BLaER1 treated with 17β-estradiol and CSF1 and Interleukin-3, amounts not matched to agents 10 nM and 100 nM (cell line): ENCODE data around the gene MGAT5.

Experiments used
- H3K27ac ChIP-seq, 11 experiments: shearing (Covaris generic); formaldehyde crosslinking; 2 replicates each; pipeline ENCODE4 v1.8.1; 2022
- H3K27me3 ChIP-seq, 11 experiments: shearing (Covaris generic); formaldehyde crosslinking; 2 replicates each; pipeline ENCODE4 v1.8.1; 2022
- H3K36me3 ChIP-seq, 11 experiments: shearing (Covaris generic); formaldehyde crosslinking; 2 replicates each; pipeline ENCODE4 v1.8.1; 2022
- H3K4me1 ChIP-seq, 10 experiments: shearing (Covaris generic); formaldehyde crosslinking; 2 replicates each; pipeline ENCODE4 v1.8.1; 2022
- H3K4me2 ChIP-seq, 11 experiments: shearing (Covaris generic); formaldehyde crosslinking; 2 replicates each; pipeline ENCODE4 v1.8.1; 2022
- H3K4me3 ChIP-seq, 10 experiments: shearing (Covaris generic); formaldehyde crosslinking; 2 replicates each; pipeline ENCODE4 v1.8.1; 2022
- H3K9ac ChIP-seq, 11 experiments: shearing (Covaris generic); formaldehyde crosslinking; 2 replicates each; pipeline ENCODE4 v1.8.1; 2022
- H3K9me3 ChIP-seq, 11 experiments: shearing (Covaris generic); formaldehyde crosslinking; replicated peaks in 1 of 11; 2 replicates each; pipeline ENCODE4 v1.8.1; 2022
- H4K20me1 ChIP-seq, 11 experiments: shearing (Covaris generic); formaldehyde crosslinking; 2 replicates each; pipeline ENCODE4 v1.8.1; 2022
- Cebpa-rat ChIP-seq, 11 experiments: shearing (Covaris generic); IDR thresholded peaks; 2 replicates each; pipeline ENCODE4 v1.8.1; 2022

Gene MGAT5

GRCh38 chr2:134347756-134348155 is 93.9 kb downstream of the MGAT5 start:
- Histone ChIP-seq H4K20me1 (peaks cover 0 to 6% (median 0%) of the 10 kb centered on the region in 11 experiments; a peak in 1 of 22 replicates), H3K27ac (no peak overlapping the region), H3K4me1 (peaks cover 0 to 7% (median 0%) of the 10 kb centered on the region in 10 experiments; a peak in 1 of 20 replicates), H3K9me3 (0 out of 22 replicates have a peak, but pooled peaks cover 0 to 3% (median 0%) of the 10 kb centered on the region in 11 experiments), H3K27me3 (no peaks in the 10 kb centered on the region), H3K9ac (no peak overlapping the region), H3K4me3 (no peak overlapping the region), H3K4me2 (no peak overlapping the region), H3K36me3 (peaks cover 87 to 100% (median 99%) of the 10 kb centered on the region in 11 experiments)
- TF ChIP-seq Cebpa-rat (IDR thresholded peaks at IDR 0.05) = no peak

DNA sequence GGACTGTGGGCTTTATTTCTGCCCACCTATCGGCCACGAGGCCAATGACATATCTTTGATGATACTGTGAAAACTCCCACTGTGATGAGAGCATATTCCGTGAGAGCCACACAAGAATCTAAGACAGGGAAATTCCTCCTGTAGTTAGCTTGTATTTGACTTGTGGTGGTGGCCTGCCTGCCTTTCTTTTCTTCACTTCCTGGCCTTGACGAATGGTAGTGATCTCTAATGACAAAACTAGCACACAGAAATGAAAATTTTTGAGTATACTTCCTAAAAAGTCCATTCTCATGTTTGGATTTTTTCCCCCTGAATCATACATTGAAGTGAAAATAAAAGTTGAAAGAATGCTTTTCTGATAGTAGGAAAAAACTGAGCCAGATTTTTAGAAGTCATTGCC is 94.4 kb downstream of the MGAT5 start:
- H3K27ac ChIP-seq = no peak overlapping the region
- 0 out of 22 replicates have a peak, but pooled peaks cover 0 to 3% (median 0%) of the 10 kb centered on the region in 11 experiments for H3K9me3 ChIP-seq
- H4K20me1 ChIP-seq = peaks cover 0 to 6% (median 0%) of the 10 kb centered on the region in 11 experiments; a peak in 1 of 22 replicates
- no peaks in the 10 kb centered on the region for H3K27me3 ChIP-seq
- no peak for TF ChIP-seq Cebpa-rat (IDR thresholded peaks at IDR 0.05)
- no peak overlapping the region for H3K9ac ChIP-seq
- H3K36me3 ChIP-seq = peaks cover 87 to 100% (median 99%) of the 10 kb centered on the region in 11 experiments
- H3K4me1 ChIP-seq = peaks cover 0 to 7% (median 0%) of the 10 kb centered on the region in 10 experiments; a peak in 1 of 20 replicates
- H3K4me2 ChIP-seq = no peak overlapping the region
- H3K4me3 ChIP-seq = no peak overlapping the region

DNA sequence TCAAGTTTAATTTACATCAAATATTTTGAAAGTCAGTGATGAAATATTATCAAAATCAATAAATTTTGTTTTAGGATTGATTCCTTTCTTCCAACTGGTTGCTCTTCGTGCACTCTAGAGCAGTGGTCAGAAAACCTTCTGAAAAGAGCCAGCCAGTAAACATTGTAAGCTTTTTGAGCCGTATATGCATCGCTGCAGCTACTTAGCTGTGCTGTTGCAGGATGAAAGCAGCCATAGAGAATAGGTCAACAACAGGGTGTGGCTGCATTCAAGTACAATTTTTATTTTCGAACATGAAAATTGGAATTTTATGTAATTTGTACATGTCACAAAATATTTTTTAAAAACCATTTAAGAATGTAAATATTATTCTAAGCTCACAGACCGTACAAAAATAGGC is 94.9 kb downstream of the MGAT5 start:
- Histone ChIP-seq H3K27ac (no peak overlapping the region), H3K9ac (no peak overlapping the region), H3K4me1 (peaks cover 0 to 7% (median 0%) of the 10 kb centered on the region in 10 experiments; a peak in 1 of 20 replicates), H3K36me3 (peaks cover 87 to 100% (median 99%) of the 10 kb centered on the region in 11 experiments), H3K4me2 (no peak overlapping the region), H4K20me1 (peaks cover 0 to 6% (median 0%) of the 10 kb centered on the region in 11 experiments; a peak in 1 of 22 replicates), H3K27me3 (no peaks in the 10 kb centered on the region), H3K4me3 (no peak overlapping the region), H3K9me3 (0 out of 22 replicates have a peak, but pooled peaks cover 0 to 3% (median 0%) of the 10 kb centered on the region in 11 experiments)
- no peak for TF ChIP-seq Cebpa-rat (IDR thresholded peaks at IDR 0.05)

DNA sequence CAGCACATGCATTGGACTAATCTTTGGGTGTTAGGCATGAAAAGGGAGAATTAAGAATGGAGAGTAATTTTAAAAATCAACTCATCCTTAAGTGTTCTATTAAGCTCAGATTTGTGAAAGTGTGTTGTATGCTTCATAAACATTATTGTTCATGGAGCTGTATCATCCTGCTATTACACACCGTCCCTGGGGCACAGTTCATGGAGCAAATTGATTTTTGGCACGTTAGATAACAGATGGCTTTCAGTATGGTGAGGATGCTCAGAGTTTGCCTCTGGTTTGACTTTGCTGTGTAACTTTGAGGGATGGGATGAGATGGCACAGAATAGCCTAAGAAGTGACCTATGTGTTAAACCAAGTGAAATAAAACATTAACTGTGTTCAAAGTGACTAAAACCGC is 97.1 kb downstream of the MGAT5 start:
- no peak overlapping the region for H3K9ac ChIP-seq
- no peak for TF ChIP-seq Cebpa-rat (IDR thresholded peaks at IDR 0.05)
- H3K4me3 ChIP-seq = no peak overlapping the region
- H3K4me1 ChIP-seq = peaks cover 0 to 7% (median 0%) of the 10 kb centered on the region in 10 experiments; a peak in 1 of 20 replicates
- H3K9me3 ChIP-seq = 0 out of 22 replicates have a peak, but pooled peaks cover 0 to 3% (median 0%) of the 10 kb centered on the region in 11 experiments
- H3K27me3 ChIP-seq = no peaks in the 10 kb centered on the region
- H4K20me1 ChIP-seq = peaks cover 0 to 4% (median 0%) of the 10 kb centered on the region in 11 experiments; a peak in 1 of 22 replicates
- H3K4me2 ChIP-seq = no peak overlapping the region
- H3K36me3 ChIP-seq = peaks cover 81 to 100% (median 99%) of the 10 kb centered on the region in 11 experiments
- no peak overlapping the region for H3K27ac ChIP-seq

- Histone ChIP-seq H3K4me1 (peaks cover 0 to 7% (median 0%) of the 10 kb centered on the region in 10 experiments; a peak in 1 of 20 replicates), H3K9me3 (0 out of 22 replicates have a peak, but pooled peaks cover 0 to 3% (median 0%) of the 10 kb centered on the region in 11 experiments), H3K9ac (no peak overlapping the region), H3K4me2 (no peak overlapping the region), H3K27ac (no peak overlapping the region), H3K36me3 (peaks cover 79 to 100% (median 99%) of the 10 kb centered on the region in 11 experiments), H3K4me3 (no peak overlapping the region), H3K27me3 (no peaks in the 10 kb centered on the region), H4K20me1 (peaks cover 0 to 3% (median 0%) of the 10 kb centered on the region in 11 experiments; a peak in 1 of 22 replicates)
- TF ChIP-seq Cebpa-rat (IDR thresholded peaks at IDR 0.05) = no peak
These were observed 98.0 kb downstream of the MGAT5 start for GRCh38 chr2:134351899-134352298.

DNA sequence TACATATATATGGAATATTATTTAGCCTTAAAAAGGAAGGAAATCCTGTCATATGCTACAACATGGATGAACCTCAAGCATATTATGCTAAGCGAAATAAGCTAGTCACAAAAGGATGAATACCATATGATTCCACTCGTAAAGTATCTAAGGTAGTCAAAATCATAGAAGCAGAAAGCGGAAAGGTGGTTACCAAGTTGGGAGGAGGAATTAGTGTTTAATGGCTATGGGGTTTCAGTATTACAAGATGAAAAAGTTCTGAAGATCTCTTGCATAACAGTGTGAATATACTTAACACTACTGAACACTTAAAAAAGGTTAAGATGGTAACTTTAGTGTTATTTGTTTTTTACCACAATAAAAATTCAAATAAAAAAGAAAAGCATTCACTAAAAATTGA is 99.0 kb downstream of the MGAT5 start:
- H3K9me3 ChIP-seq = 0 out of 22 replicates have a peak, but pooled peaks cover 0 to 3% (median 0%) of the 10 kb centered on the region in 11 experiments
- peaks cover 0 to 3% (median 0%) of the 10 kb centered on the region in 11 experiments; a peak in 1 of 22 replicates for H4K20me1 ChIP-seq
- no peak overlapping the region for H3K27ac ChIP-seq
- H3K4me2 ChIP-seq = no peak overlapping the region
- H3K9ac ChIP-seq = no peak overlapping the region
- H3K4me3 ChIP-seq = no peak overlapping the region
- H3K4me1 ChIP-seq = 0 out of 20 replicates have a peak, but pooled peaks cover 0 to 4% (median 0%) of the 10 kb centered on the region in 10 experiments
- H3K36me3 ChIP-seq = peaks cover 80 to 100% (median 99%) of the 10 kb centered on the region in 11 experiments
- H3K27me3 ChIP-seq = no peaks in the 10 kb centered on the region
- TF ChIP-seq Cebpa-rat (IDR thresholded peaks at IDR 0.05) = no peak

DNA sequence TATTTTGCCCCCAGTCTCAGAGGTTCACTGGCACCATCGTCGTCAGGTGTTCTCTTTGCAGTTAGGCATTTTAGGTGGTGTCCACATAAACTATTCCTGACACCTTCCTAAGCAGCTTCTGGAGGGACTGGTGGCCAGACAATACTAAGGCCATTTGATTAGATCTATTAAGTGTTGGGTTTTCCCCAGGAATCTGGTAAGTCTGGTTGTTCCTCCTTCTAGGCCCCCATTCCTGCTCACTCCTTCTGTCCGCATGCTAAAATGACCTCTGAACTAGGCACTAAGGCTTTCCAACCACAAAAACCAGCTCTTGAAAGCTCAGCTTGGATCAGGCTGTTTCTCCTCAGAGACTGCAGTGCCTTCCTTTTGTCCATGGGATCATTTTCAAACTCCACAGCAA is 100.7 kb downstream of the MGAT5 start:
- no peak overlapping the region for H3K4me2 ChIP-seq
- TF ChIP-seq Cebpa-rat (IDR thresholded peaks at IDR 0.05) = no peak
- H3K4me1 ChIP-seq = no peaks in the 10 kb centered on the region
- peaks cover 75 to 100% (median 99%) of the 10 kb centered on the region in 11 experiments for H3K36me3 ChIP-seq
- H3K9ac ChIP-seq = no peak overlapping the region
- H3K27me3 ChIP-seq = no peaks in the 10 kb centered on the region
- H3K9me3 ChIP-seq = no peaks in the 10 kb centered on the region
- no peak overlapping the region for H3K27ac ChIP-seq
- H4K20me1 ChIP-seq = peaks cover 0 to 3% (median 0%) of the 10 kb centered on the region in 11 experiments; a peak in 1 of 22 replicates
- no peak overlapping the region for H3K4me3 ChIP-seq

DNA sequence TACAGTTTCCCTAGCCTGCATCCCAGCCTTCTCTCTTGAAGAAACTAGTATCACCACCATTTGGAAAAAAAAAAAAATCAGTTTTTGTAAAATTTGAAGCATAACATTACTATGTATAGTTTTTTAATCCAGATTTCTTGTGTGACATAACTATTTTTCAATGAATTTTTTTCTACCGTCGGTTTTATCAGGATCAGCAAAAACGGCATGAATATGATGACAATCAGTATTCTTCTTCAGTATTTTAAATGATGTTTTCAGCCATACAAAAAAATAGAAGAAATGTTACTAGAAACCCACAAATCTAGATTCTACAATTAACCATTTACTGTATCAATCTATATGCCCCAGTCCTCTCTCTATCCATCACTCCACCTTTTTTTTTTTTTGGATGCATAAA is 103.9 kb downstream of the MGAT5 start:
- H3K9me3 ChIP-seq = no peaks in the 10 kb centered on the region
- no peak overlapping the region for H3K9ac ChIP-seq
- H3K27me3 ChIP-seq = no peaks in the 10 kb centered on the region
- H4K20me1 ChIP-seq = peaks cover 0 to 3% (median 0%) of the 10 kb centered on the region in 11 experiments; a peak in 2 of 22 replicates
- no peak for TF ChIP-seq Cebpa-rat (IDR thresholded peaks at IDR 0.05)
- H3K4me1 ChIP-seq = no peaks in the 10 kb centered on the region
- peaks cover 69 to 100% (median 98%) of the 10 kb centered on the region in 11 experiments for H3K36me3 ChIP-seq
- no peak overlapping the region for H3K4me3 ChIP-seq
- no peak overlapping the region for H3K4me2 ChIP-seq
- H3K27ac ChIP-seq = no peak overlapping the region

GRCh38 chr2:134359367-134360081 is 105.7 kb downstream of the MGAT5 start:
- Histone ChIP-seq H3K9me3 (no peaks in the 10 kb centered on the region), H3K27me3 (no peaks in the 10 kb centered on the region), H3K36me3 (peaks cover 69 to 100% (median 98%) of the 10 kb centered on the region in 11 experiments), H3K4me2 (no peak overlapping the region), H3K4me1 (no peaks in the 10 kb centered on the region; a peak in 1 of 20 replicates), H3K4me3 (no peak overlapping the region), H3K27ac (no peak overlapping the region), H4K20me1 (peaks cover 0 to 5% (median 0%) of the 10 kb centered on the region in 11 experiments; a peak in 2 of 22 replicates), H3K9ac (no peak overlapping the region)
- TF ChIP-seq Cebpa-rat (IDR thresholded peaks at IDR 0.05) = no peak
